Stimulated activated CD8-positive, alpha-beta memory T cell treated with anti-CD3 and anti-CD28 coated beads, Interleukin-15, amount 100 ng/mL, for 4 hours (primary cell): ENCODE results near the gene TFCP2L1.

Source experiments
- DNase-seq, 2 donors: peaks; one replicate each; pipeline ENCODE4 v3.0.0-alpha.2; 2020; ENCODE audit warnings: low read depth in 2 of 2

The TFCP2L1 gene

GRCh38 chr2:121197369-121198091 is 87.5 kb downstream of the TFCP2L1 start:
- no peak for DNase-seq

GRCh38 chr2:121196849-121197155 is 88.2 kb downstream of the TFCP2L1 start:
- no peak for DNase-seq

- DNase-seq: no peak
Observed at GRCh38 chr2:121196132-121196848, 88.7 kb downstream of the TFCP2L1 start.

GRCh38 chr2:121195036-121195435 is 90.0 kb downstream of the TFCP2L1 start:
- DNase-seq: no peak

- no peak for DNase-seq
Observed at GRCh38 chr2:121194626-121195025, 90.4 kb downstream of the TFCP2L1 start.

- no peak for DNase-seq
Observed at GRCh38 chr2:121193185-121193584, 91.8 kb downstream of the TFCP2L1 start.

GRCh38 chr2:121192576-121192975 is 92.4 kb downstream of the TFCP2L1 start:
- no peak for DNase-seq

- DNase-seq: no peak
Observed at GRCh38 chr2:121191191-121192170, 93.5 kb downstream of the TFCP2L1 start.

GRCh38 chr2:121189661-121190381 is 95.2 kb downstream of the TFCP2L1 start:
- DNase-seq: no peak

- no peak for DNase-seq
Observed at GRCh38 chr2:121189011-121189410, 96.0 kb downstream of the TFCP2L1 start.

- DNase-seq: no peak
Observed at GRCh38 chr2:121187982-121188411, 97.0 kb downstream of the TFCP2L1 start.

- DNase-seq: no peak
Observed at GRCh38 chr2:121187351-121187981, 97.5 kb downstream of the TFCP2L1 start.

GRCh38 chr2:121186261-121186660 is 98.7 kb downstream of the TFCP2L1 start:
- DNase-seq: no peak

GRCh38 chr2:121185571-121186074 is 99.4 kb downstream of the TFCP2L1 start:
- no peak for DNase-seq

GRCh38 chr2:121185111-121185510 is 99.9 kb downstream of the TFCP2L1 start:
- no peak for DNase-seq

GRCh38 chr2:121184248-121184862 is 100.6 kb downstream of the TFCP2L1 start:
- DNase-seq: no peak

GRCh38 chr2:121182520-121182919 is 102.5 kb downstream of the TFCP2L1 start:
- no peak for DNase-seq

- DNase-seq: no peak
Observed at GRCh38 chr2:121179467-121179866, 105.5 kb downstream of the TFCP2L1 start.

GRCh38 chr2:121178730-121179129 is 106.3 kb downstream of the TFCP2L1 start:
- no peak for DNase-seq

- DNase-seq: no peak
Observed at GRCh38 chr2:121177896-121178295, 107.1 kb downstream of the TFCP2L1 start.
